ENCODE data around the gene NTNG1. TPM values are rescaled to one million over a fixed set of nuclear protein-coding genes. Genes with fewer than 3 reads are reported as not detected.
A peak's percentile ranks its signal among the peaks of the same experiment; 100 is the strongest.

NTNG1 gene
- total and polyA plus RNA-seq, 10 of the 15 experiments (the other 5 are each of a cell fraction or from before 2014, with no cell fraction given), result 0.18 to 2.3 (median 1.1) TPM; not detected in 1

GRCh38 chr1:107473065-107473464 is 332.2 kb downstream of the NTNG1 start (continued):
- TF ChIP-seq ZBTB11 (CRISPR knock-in tag; IDR thresholded peaks at IDR 0.05), result no peak
- TF ChIP-seq NR2F1 (conservative IDR thresholded peaks at IDR 0.05), result 0 out of 2 replicates have a peak, but pooled peaks have one; percentile 12
- no peak for TF ChIP-seq TCF7 (IDR thresholded peaks at IDR 0.05; ENCODE audit: borderline replicate concordance)
- TF ChIP-seq KAT2A (conservative IDR thresholded peaks at IDR 0.05; ENCODE audit: control insufficient read depth, low read depth, low read length), result no peak
- TF ChIP-seq IKZF1 (conservative IDR thresholded peaks at IDR 0.05), result no peak
- TF ChIP-seq, protein P1, sequence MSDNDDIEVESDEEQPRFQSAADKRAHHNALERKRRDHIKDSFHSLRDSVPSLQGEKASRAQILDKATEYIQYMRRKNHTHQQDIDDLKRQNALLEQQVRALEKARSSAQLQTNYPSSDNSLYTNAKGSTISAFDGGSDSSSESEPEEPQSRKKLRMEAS (IDR thresholded peaks at IDR 0.05; ENCODE audit: low read depth, low read length), result no peak
- no peak for TF ChIP-seq RELB (IDR thresholded peaks at IDR 0.05; ENCODE audit: low read depth)
- TF ChIP-seq GABPA (IDR thresholded peaks at IDR 0.05; ENCODE audit: low read depth), result no peak
- no peak for TF ChIP-seq SKIL (IDR thresholded peaks at IDR 0.05; ENCODE audit: low read depth, poor library complexity, severe bottlenecking)
- TF ChIP-seq RCOR1 (conservative IDR thresholded peaks at IDR 0.05; ENCODE audit: low read depth, low read length), result no peak
- no peak for TF ChIP-seq ZNF384 (IDR thresholded peaks at IDR 0.05; ENCODE audit: borderline replicate concordance, low read depth, low read length)
- peak; percentile 78 for TF ChIP-seq NFIC (IDR thresholded peaks at IDR 0.05; ENCODE audit: low read depth, low read length)
- TF ChIP-seq JUNB (IDR thresholded peaks at IDR 0.05), result peak; percentile 57
- no peak for TF ChIP-seq RBBP5 (conservative IDR thresholded peaks at IDR 0.05)
- peak; percentile 37; the same call in 1 of the 2 replicates for TF ChIP-seq CREM (IDR thresholded peaks at IDR 0.05; ENCODE audit: low read depth)
- TF ChIP-seq KLF5 (IDR thresholded peaks at IDR 0.05; ENCODE audit: partially characterized antibody), result no peak
- no peak for TF ChIP-seq ATF3 (IDR thresholded peaks at IDR 0.05; ENCODE audit: borderline replicate concordance, extremely low read depth, low read depth, low read length)
- TF ChIP-seq ATF7 (IDR thresholded peaks at IDR 0.05; ENCODE audit: low read depth), result no peak
- TF ChIP-seq RUNX3 (IDR thresholded peaks at IDR 0.05; ENCODE audit: low read length), result peak; percentile 50
- TF ChIP-seq, protein P2, sequence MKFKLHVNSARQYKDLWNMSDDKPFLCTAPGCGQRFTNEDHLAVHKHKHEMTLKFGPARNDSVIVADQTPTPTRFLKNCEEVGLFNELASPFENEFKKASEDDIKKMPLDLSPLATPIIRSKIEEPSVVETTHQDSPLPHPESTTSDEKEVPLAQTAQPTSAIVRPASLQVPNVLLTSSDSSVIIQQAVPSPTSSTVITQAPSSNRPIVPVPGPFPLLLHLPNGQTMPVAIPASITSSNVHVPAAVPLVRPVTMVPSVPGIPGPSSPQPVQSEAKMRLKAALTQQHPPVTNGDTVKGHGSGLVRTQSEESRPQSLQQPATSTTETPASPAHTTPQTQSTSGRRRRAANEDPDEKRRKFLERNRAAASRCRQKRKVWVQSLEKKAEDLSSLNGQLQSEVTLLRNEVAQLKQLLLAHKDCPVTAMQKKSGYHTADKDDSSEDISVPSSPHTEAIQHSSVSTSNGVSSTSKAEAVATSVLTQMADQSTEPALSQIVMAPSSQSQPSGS (IDR thresholded peaks at IDR 0.05; ENCODE audit: low read length), result peak; percentile 36; the same call in 1 of the 2 replicates
